GM12872 (cell line): ENCODE data around the gene KDM3B.

Experiments
- CTCF ChIP-seq: IDR thresholded peaks from 3 replicates; pipeline ENCODE4 v1.5.1; 2011; ENCODE audit warnings: low read depth, mild to moderate bottlenecking, low read length, moderate library complexity; ENCODE audit not compliant: insufficient read depth

KDM3B gene

GRCh38 chr5:138441221-138441620 lies 88.7 kb downstream of the KDM3B start:
- no peak for TF ChIP-seq CTCF

- TF ChIP-seq CTCF = no peak
Observed at GRCh38 chr5:138444078-138444773, 91.7 kb downstream of the KDM3B start.

DNA sequence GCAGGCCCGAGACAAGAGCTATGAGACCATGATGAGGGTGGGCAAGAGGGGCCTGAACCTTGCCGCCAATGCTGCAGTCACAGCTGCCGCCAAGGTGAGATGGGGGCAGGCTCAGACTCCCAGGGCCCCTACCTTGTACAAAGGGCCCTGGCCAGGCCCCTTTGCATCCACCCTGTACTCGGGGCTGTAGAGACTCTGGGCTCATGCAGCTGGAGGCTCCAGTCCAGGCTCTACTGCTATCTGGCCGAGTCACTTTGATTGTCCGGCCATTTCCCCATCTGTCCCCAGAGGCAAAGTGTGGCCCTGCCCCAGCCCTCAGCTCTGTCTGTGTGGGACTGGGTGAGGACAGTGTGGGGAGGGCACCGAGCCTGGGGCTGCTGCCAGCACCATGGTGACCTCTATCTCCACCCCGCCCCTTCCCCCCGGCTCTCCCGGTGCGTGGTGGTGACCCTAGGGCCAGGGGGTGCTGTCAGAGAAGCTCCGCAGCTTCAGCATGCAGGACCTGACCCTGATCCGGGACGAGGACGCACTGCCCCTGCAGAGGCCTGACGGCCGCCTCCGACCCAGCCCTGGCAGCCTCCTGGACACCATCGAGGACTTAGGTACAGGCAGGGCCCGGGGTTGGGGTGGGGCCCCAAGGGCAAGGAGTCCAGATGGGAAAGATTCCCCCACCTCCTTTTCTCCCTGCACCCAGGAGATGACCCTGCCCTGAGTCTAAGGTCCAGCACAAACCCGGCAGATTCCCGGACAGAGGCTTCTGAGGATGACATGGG lies 92.5 kb downstream of the KDM3B start:
- no peak for TF ChIP-seq CTCF

DNA sequence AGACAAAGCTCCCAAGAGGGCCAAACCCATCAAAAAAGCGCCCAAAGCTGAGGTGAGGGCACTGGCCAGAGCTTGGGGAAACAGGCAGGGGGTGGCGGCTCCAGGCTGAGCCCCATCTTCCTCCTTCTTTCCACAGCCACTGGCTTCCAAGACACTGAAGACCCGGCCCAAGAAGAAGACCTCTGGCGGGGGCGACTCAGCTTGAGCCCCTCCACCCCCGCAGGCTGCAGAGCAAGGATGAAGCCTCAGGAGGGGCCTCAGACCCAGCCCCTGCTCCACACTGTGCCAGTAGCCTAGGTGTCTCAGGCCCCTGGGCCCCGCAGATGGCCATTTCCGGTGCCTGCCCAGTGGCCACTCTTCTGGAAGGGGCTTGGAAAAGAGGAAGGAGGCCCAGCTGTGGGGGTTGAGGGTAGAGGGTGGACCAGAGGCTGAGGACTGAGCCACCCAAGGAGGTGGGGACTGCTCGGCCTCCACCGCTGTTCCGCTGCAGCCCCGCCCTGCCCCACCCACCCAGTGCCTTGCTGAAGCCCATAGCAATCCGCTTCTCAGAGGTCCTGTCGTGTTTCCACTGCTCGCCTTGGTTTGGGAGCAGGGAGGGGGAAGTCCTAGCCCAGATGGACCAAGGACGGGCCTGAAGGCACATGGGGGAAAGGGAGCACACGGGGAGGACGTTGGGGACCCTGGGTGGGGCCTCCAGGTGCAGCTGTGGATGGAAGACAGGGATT lies 93.2 kb downstream of the KDM3B start:
- no peak for TF ChIP-seq CTCF

- TF ChIP-seq CTCF = no peak
Observed at GRCh38 chr5:138448070-138448469, 95.6 kb downstream of the KDM3B start.

- TF ChIP-seq CTCF = no peak
Observed at GRCh38 chr5:138448481-138449398, 96.3 kb downstream of the KDM3B start.
